Type B pancreatic cell (in vitro differentiated cells): Measurements from ENCODE around the gene BTBD9. TPM values are rescaled to one million over a fixed set of nuclear protein-coding genes. Genes with fewer than 3 reads are reported as not detected.

Experiments
- DNase-seq: peaks from one replicate; pipeline ENCODE4 v3.0.0; 2021; ENCODE audit warnings: mixed read lengths; ENCODE audit not compliant: unreplicated experiment; ENCODE audit errors: extremely low spot score
- H3K27ac Mint-ChIP-seq: 2 replicates; pipeline ENCODE4 v1.8.0; 2021; ENCODE audit warnings: mild to moderate bottlenecking, mixed read lengths
- H3K27me3 Mint-ChIP-seq: 2 replicates; pipeline ENCODE4 v1.8.0; 2021; ENCODE audit warnings: mixed read lengths
- H3K36me3 Mint-ChIP-seq: 2 replicates; pipeline ENCODE4 v1.8.0; 2021; ENCODE audit warnings: mixed read lengths
- H3K4me1 Mint-ChIP-seq: one replicate; pipeline ENCODE4 v1.8.0; 2021; ENCODE audit warnings: mixed read lengths; ENCODE audit not compliant: unreplicated experiment
- H3K4me3 Mint-ChIP-seq: 2 replicates; pipeline ENCODE4 v1.8.0; 2021; ENCODE audit warnings: mild to moderate bottlenecking, mixed read lengths
- H3K9me3 Mint-ChIP-seq: 2 replicates; pipeline ENCODE4 v1.8.0; 2021; ENCODE audit warnings: mixed read lengths
- total RNA-seq: library from RNA; stranded (reverse); gene quantifications from 2 replicates; pipeline ENCODE4 v1.2.1, GENCODE V29; 2021; ENCODE audit warnings: low replicate concordance
- TF ChIP-seq, protein P1 (sequence below): fragments of 200-600 bp; sonication (generic); conservative IDR thresholded peaks from 2 replicates; pipeline ENCODE4 v1.5.0; 2021; ENCODE audit warnings: antibody characterized with exemption, mild to moderate bottlenecking

Gene BTBD9
- total RNA-seq, 1 donor from 2014 or later: 14.9 TPM

GRCh38 chr6:38512211-38512610 lies 127.5 kb downstream of the BTBD9 start:
- peaks cover 22% of the 10 kb centered on the region for H3K4me1 Mint-ChIP-seq
- TF ChIP-seq, protein P1, sequence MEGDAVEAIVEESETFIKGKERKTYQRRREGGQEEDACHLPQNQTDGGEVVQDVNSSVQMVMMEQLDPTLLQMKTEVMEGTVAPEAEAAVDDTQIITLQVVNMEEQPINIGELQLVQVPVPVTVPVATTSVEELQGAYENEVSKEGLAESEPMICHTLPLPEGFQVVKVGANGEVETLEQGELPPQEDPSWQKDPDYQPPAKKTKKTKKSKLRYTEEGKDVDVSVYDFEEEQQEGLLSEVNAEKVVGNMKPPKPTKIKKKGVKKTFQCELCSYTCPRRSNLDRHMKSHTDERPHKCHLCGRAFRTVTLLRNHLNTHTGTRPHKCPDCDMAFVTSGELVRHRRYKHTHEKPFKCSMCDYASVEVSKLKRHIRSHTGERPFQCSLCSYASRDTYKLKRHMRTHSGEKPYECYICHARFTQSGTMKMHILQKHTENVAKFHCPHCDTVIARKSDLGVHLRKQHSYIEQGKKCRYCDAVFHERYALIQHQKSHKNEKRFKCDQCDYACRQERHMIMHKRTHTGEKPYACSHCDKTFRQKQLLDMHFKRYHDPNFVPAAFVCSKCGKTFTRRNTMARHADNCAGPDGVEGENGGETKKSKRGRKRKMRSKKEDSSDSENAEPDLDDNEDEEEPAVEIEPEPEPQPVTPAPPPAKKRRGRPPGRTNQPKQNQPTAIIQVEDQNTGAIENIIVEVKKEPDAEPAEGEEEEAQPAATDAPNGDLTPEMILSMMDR: no peak

DNA sequence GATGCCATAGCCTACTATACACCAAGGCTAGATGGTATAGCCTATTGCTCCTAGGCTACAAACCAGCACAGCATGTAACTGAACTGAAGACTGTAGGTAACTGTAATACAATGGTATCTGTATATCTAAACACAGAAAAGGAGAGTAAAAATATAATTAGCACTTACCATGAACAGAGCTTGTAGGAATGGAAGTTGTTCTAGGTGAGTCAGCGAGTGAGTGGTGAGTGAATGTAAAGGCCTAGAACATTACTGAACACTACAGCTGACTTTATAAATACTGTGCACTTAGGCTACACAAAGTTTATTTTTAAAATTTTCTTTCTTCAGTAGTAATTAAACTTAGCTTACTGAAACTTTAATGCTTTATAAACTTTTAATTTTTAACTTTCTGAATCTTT lies 129.5 kb downstream of the BTBD9 start:
- Mint-ChIP-seq H3K36me3 (no peaks in the 10 kb centered on the region), H3K4me1 (peaks cover 8% of the 10 kb centered on the region), H3K4me3 (no peak overlapping the region), H3K27ac (no peak overlapping the region), H3K9me3 (no peaks in the 10 kb centered on the region), H3K27me3 (no peaks in the 10 kb centered on the region)
- DNase-seq: no peak
- TF ChIP-seq, protein P1: no peak

More at GRCh38 chr6:38512211-38512610, 127.5 kb downstream of the BTBD9 start:
- Mint-ChIP-seq H3K36me3 (no peaks in the 10 kb centered on the region), H3K4me3 (no peak overlapping the region), H3K27ac (no peak overlapping the region), H3K27me3 (no peaks in the 10 kb centered on the region), H3K9me3 (no peaks in the 10 kb centered on the region)
- DNase-seq: no peak

GRCh38 chr6:38509713-38510112 lies 130.0 kb downstream of the BTBD9 start:
- Mint-ChIP-seq H3K27me3 (no peaks in the 10 kb centered on the region), H3K36me3 (no peaks in the 10 kb centered on the region), H3K9me3 (no peaks in the 10 kb centered on the region), H3K4me1 (peaks cover 5% of the 10 kb centered on the region), H3K4me3 (no peak overlapping the region), H3K27ac (no peak overlapping the region)
- DNase-seq: no peak
- TF ChIP-seq, protein P1: no peak

- Mint-ChIP-seq H3K4me1 (peaks cover 5% of the 10 kb centered on the region), H3K36me3 (no peaks in the 10 kb centered on the region), H3K9me3 (no peaks in the 10 kb centered on the region), H3K27ac (no peak overlapping the region), H3K4me3 (no peak overlapping the region), H3K27me3 (no peaks in the 10 kb centered on the region)
- TF ChIP-seq, protein P1: no peak
- DNase-seq: no peak
Measured at GRCh38 chr6:38508894-38509293, 130.8 kb downstream of the BTBD9 start.

DNA sequence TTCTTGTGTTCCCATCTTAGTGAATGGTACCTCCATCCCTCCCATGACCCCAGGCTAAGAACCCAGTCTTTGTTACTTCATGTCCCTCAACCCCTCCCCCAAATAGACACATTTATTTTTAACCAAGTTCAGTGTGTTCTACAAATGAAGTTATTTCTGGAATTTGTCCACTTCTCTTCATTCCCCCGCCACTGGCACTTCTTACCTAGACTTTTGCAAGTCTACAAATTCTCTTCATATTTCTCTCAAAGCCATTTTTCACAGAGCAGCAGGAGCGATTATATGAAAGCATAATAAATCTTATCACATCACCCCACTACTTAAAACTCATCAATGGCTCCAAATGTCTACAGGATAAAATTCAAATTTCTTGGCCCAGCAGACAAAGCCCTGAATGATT lies 131.4 kb downstream of the BTBD9 start:
- TF ChIP-seq, protein P1: no peak

DNA sequence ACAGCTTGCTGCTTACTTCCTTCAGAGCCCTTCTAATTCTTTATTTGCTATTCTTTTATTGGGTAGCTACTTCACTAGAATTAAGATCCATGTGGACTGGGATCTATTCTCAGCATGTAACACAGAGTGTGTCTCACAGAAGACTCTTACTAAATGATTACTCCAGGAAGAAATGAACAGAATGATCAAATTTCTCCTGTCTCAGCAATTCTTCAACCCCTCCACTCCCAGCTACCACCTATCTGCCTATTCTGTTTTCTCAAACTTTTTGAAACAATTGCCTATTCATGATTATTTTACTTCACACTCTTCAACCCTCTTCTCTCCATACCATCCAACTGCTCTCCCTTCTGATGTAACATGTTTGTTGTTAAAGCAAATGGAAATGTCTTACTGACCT lies 132.6 kb downstream of the BTBD9 start:
- Mint-ChIP-seq H3K27ac (no peak overlapping the region), H3K36me3 (no peaks in the 10 kb centered on the region), H3K4me1 (peaks cover 5% of the 10 kb centered on the region), H3K4me3 (no peak overlapping the region), H3K27me3 (no peaks in the 10 kb centered on the region), H3K9me3 (no peaks in the 10 kb centered on the region)
- TF ChIP-seq, protein P1: no peak
- DNase-seq: no peak

More for the DNA sequence above, 131.4 kb downstream of the BTBD9 start:
- no peaks in the 10 kb centered on the region for H3K9me3 Mint-ChIP-seq
- H3K27ac Mint-ChIP-seq: no peak overlapping the region
- peaks cover 5% of the 10 kb centered on the region for H3K4me1 Mint-ChIP-seq
- no peak overlapping the region for H3K4me3 Mint-ChIP-seq
- H3K27me3 Mint-ChIP-seq: no peaks in the 10 kb centered on the region
- DNase-seq: no peak
- H3K36me3 Mint-ChIP-seq: no peaks in the 10 kb centered on the region
